C4-2B (cell line): ENCODE measurements around the gene GPR89B.

Experiments
- CTCF ChIP-seq: fragments of 450-650 bp; conservative IDR thresholded peaks from 2 replicates; pipeline ENCODE4 v1.5.1; 2017; ENCODE audit warnings: mild to moderate bottlenecking
- ZFX ChIP-seq: fragments of 450-650 bp; IDR thresholded peaks from 2 replicates; pipeline ENCODE4 v1.6.1; 2017

DNA sequence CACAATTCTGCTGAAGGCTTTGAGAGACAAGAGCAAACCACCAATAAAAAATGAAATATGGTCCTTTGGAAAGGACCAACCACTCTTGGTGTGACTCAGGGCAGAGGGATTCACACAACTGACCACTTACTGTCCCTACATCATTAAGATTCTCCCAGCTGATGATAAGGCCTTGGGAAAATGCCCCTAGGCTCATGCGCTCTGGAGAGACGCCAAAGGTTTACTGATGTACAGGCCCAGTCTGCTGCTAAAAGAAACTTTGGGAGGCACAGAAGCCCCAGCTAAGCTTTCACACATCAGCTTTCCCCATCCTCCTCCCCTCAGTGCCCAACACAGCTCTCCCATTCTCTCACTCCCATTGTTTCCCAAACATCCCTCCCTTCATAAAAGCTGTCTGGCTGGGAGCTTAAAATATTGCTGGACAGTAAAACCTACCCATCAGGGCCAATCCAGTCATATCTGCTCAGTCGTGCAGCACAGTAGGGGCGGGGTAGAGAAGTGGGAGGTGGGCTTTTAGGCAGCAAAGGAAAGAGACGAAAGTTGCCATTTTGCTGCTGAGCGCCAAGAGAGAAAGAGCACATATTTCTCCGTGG lies 25.9 kb upstream of the GPR89B start, which contains the start of gene GJA8:
- TF ChIP-seq CTCF (no peak), ZFX (no peak)
